GM12892 (cell line): ENCODE results near the gene HTR5A.

Experiments
- POLR2A ChIP-seq: IDR thresholded peaks from 2 replicates; pipeline ENCODE4 v1.6.1; 2011; ENCODE audit warnings: low read depth, low read length, control low read depth
- POLR2AphosphoS5 ChIP-seq: IDR thresholded peaks from 2 replicates; pipeline ENCODE4 v1.6.1; 2011; ENCODE audit warnings: low read depth, low read length, control low read depth

- TF ChIP-seq POLR2A = no peak
- TF ChIP-seq POLR2AphosphoS5 = no peak
Measured at GRCh38 chr7:155130493-155130892, 60.4 kb downstream of the HTR5A start.
